Measurements from ENCODE around the gene PRKCE.

PRKCE gene

GRCh38 chr2:45990131-45990530 lies 338.7 kb downstream of the PRKCE start:
- DNase-seq: no peak
- in situ Hi-C loops (cut with HindIII; ENCODE audit: low pct_ligation_motif_present, low pct_unique_long_range_greater_than_20kb, low sequenced_read_pairs): no loop called here

- no peak for DNase-seq
- in situ Hi-C loops (cut with HindIII; ENCODE audit: low pct_ligation_motif_present, low pct_unique_long_range_greater_than_20kb, low sequenced_read_pairs): no loop called here
Observed at GRCh38 chr2:45992021-45992740, 340.7 kb downstream of the PRKCE start.

DNA sequence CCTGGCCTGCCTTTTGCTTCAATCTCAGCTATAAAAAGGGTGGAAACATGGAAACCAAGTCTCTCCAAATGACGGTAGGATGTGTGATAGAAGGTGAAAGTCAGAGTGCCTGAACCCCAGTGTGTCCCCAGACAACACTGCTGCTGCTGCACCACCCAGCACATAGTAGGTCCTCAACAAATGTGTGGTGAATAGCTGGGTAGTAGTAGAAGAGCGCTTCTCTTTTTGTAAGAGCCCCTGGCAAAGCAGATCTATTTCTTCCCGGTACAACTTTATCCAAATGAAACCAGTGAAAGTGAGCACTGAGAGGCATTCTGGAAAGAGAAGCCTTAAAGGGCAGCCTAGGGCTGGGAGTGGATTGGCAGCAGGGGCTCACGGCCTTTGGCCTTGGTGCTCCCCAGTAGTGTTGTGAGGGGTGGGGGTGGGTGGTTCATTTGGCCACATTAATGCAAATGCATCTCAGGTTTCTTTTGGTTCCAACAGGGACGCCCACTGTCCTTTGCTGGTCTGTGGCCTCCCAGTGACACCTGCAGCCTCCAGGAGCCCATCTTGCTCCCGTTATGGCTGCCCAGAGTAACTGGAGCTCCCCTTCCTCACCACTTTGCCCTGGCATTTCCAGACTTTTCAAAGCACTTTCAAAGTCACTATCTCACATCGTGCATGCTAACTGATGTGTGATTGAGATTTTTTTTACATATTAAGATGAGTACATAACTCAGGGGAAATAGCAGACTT lies 341.4 kb downstream of the PRKCE start:
- no peak for DNase-seq
- in situ Hi-C loops (cut with HindIII; ENCODE audit: low pct_ligation_motif_present, low pct_unique_long_range_greater_than_20kb, low sequenced_read_pairs): no loop called here

- DNase-seq: peak; percentile 74
- in situ Hi-C loops (cut with HindIII; ENCODE audit: low pct_ligation_motif_present, low pct_unique_long_range_greater_than_20kb, low sequenced_read_pairs): no loop called here
Observed at GRCh38 chr2:45993476-45993991, 342.1 kb downstream of the PRKCE start.

DNA sequence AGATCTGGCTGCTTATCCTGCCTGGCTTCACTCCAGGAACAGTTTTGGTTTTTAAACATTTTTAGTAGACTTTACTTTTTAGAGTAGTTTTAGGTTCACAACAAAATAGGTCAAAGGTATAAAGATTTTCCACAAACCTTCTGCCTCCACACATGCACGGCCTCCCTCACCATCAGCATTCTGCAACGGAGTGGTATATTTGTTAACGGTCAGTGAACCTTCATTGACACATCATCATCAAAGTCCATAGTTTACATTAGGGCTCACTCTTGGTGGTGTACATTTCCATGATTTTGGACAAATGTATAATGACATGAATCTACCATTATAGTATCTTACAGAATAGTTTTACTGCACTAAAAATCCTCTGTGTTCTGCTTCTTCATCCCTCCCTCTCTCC lies 342.6 kb downstream of the PRKCE start:
- in situ Hi-C loops (cut with HindIII; ENCODE audit: low pct_ligation_motif_present, low pct_unique_long_range_greater_than_20kb, low sequenced_read_pairs): no loop called here
- no peak for DNase-seq

DNA sequence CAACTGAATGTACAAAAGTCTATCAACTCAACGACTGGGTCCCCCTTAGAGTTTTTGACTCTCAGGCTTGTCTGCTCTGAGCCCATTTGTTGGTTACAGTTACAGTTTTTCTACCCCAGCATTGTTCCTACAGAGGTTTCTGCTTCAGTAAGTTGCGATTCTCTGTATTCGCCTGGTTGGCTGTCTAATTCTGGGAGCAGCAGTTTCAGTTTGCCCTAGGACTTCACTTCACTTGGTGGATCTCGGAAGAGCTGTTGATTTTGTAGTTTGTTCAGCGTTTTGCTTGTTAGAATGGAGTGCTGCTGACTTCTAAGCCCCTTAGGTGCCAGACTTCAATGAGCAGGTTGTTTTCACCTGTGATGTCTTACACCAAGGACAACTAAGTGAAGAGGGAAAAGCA lies 349.2 kb downstream of the PRKCE start:
- in situ Hi-C loops (cut with HindIII; ENCODE audit: low pct_ligation_motif_present, low pct_unique_long_range_greater_than_20kb, low sequenced_read_pairs): no loop called here
- DNase-seq: no peak

DNA sequence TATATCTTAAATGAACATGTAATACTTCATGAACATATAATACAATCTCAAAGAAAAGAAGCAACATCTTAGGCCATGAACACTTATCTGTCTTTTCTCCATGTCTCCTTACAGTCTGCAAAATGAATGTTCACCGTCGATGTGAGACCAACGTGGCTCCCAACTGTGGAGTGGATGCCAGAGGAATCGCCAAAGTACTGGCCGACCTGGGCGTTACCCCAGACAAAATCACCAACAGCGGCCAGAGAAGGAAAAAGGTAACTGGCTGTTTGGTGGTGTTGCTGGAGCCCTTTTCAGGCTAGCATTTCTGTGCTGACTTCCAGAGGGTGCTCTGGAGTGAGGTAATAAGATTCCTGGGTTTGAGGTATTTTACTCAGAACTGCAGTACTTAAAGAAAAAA lies 349.8 kb downstream of the PRKCE start:
- in situ Hi-C loops (cut with HindIII; ENCODE audit: low pct_ligation_motif_present, low pct_unique_long_range_greater_than_20kb, low sequenced_read_pairs): no loop called here
- no peak for DNase-seq

GRCh38 chr2:46001741-46002506 lies 350.4 kb downstream of the PRKCE start:
- in situ Hi-C loops (cut with HindIII; ENCODE audit: low pct_ligation_motif_present, low pct_unique_long_range_greater_than_20kb, low sequenced_read_pairs): no loop called here
- no peak for DNase-seq

DNA sequence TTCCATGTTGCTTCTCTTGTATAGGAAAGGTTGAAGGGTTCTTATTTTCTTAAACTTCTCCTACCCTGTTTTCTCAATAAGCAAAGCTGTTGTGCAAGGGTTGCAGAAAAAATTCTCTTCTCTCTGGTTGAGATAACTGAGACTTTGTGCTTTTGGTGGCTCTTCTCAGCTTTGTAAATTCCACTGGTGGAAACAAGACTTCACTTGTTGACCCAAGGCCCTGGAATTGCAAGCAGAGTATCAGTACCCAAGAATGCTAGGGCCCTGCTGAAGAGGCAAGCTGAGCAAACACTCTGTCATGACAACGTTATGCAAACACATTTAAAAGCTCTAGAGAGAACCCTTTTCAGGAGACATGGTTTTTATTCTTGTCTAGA lies 351.0 kb downstream of the PRKCE start:
- in situ Hi-C loops (cut with HindIII; ENCODE audit: low pct_ligation_motif_present, low pct_unique_long_range_greater_than_20kb, low sequenced_read_pairs): no loop called here

GRCh38 chr2:46002947-46003346 lies 351.5 kb downstream of the PRKCE start:
- DNase-seq: no peak
- in situ Hi-C loops (cut with HindIII; ENCODE audit: low pct_ligation_motif_present, low pct_unique_long_range_greater_than_20kb, low sequenced_read_pairs): no loop called here

More for the DNA sequence above, 351.0 kb downstream of the PRKCE start:
- no peak for DNase-seq

GRCh38 chr2:46003903-46004473 lies 352.5 kb downstream of the PRKCE start:
- in situ Hi-C loops (cut with HindIII; ENCODE audit: low pct_ligation_motif_present, low pct_unique_long_range_greater_than_20kb, low sequenced_read_pairs): no loop called here

GRCh38 chr2:46006473-46007025 lies 355.1 kb downstream of the PRKCE start:
- in situ Hi-C loops (cut with HindIII; ENCODE audit: low pct_ligation_motif_present, low pct_unique_long_range_greater_than_20kb, low sequenced_read_pairs): no loop called here
- no peak for DNase-seq

More at GRCh38 chr2:46003903-46004473, 352.5 kb downstream of the PRKCE start:
- DNase-seq: no peak

DNA sequence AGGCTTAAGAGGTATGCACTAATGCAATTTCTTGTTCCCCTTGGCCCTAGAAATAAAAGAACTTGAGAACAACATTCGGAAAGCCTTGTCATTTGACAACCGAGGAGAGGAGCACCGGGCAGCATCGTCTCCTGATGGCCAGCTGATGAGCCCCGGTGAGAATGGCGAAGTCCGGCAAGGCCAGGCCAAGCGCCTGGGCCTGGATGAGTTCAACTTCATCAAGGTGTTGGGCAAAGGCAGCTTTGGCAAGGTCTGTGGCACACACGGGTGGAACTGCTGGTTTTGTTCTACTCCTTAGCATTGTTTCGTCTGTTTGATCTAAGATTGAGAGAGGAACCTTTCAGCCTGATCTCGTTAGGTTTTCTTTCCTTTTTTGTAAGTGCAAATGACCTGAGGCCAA lies 355.9 kb downstream of the PRKCE start:
- in situ Hi-C loops (cut with HindIII; ENCODE audit: low pct_ligation_motif_present, low pct_unique_long_range_greater_than_20kb, low sequenced_read_pairs): no loop called here
- no peak for DNase-seq

DNA sequence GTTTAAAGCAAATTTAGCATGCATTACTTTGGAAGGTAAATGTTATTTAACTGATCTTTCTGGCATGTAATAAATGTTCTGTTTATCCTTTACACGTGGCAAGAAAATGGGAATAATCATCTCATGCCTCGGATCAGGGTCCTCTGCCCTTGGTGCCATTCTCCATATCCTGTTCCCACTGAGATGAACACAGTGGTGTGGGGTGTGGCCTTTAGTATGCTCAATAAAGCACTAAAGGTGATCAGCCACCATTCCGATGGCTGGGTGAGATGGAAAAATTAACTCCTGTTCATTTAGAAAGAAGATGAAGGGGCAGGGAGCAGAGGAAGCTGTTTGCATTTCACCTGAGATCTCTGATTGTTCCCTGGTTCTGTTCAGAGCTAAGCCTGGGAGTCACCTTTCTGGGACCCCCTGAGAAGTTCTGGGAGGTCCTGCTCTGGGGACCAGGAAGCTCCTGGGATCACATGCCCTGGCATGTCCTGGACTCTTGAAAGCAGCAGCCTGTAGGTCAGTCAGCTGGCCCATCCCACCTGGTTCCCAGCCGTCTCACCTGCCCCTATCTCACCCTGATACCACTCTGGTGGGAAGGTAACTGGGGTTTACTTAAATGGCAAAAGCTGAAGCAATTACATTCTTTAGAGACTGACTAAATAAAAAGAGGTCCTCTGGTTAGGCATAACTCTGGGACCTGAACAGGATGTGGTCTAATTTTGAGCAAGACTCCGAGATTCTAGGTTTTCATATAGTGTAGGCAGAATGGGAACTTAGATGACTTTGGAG lies 356.8 kb downstream of the PRKCE start:
- in situ Hi-C loops (cut with HindIII; ENCODE audit: low pct_ligation_motif_present, low pct_unique_long_range_greater_than_20kb, low sequenced_read_pairs): no loop called here
- DNase-seq: no peak

DNA sequence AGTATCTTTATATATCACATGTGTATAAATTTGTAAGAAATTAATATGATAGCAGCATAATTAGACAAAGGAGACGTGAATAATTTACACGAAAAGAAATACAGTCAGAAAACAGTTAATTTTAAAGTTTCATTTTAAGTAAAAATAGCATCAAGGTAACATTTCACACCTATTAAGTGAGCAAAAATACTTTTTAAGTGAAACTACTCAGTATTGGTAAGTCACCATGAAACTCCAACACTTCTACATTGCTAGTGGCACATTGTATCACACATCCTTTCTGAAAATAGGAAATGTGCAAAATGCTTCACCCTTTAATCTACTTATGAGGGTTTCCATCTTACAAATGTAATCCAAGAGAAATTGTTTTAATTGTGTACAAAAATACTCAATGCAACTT lies 357.8 kb downstream of the PRKCE start:
- in situ Hi-C loops (cut with HindIII; ENCODE audit: low pct_ligation_motif_present, low pct_unique_long_range_greater_than_20kb, low sequenced_read_pairs): no loop called here
- no peak for DNase-seq

DNA sequence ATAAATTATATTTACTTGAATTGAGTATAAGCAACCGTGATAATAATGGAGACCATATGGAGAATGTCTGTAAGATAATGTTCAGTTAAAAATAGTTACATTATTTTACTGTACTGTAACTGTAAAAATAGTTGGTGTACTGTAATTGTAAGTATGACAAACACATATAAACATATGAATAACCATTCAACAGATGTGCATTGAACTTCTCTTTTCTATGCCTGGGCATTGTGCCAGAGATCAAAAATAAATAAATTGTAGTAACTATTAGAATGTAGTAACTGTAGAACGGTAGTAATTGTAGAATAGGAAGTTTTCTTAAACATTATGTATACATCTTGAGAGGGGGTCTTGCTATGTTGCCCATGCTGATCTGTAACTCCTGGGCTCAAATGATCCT lies 358.3 kb downstream of the PRKCE start:
- in situ Hi-C loops (cut with HindIII; ENCODE audit: low pct_ligation_motif_present, low pct_unique_long_range_greater_than_20kb, low sequenced_read_pairs): no loop called here

GRCh38 chr2:46010223-46010924 lies 358.9 kb downstream of the PRKCE start:
- in situ Hi-C loops (cut with HindIII; ENCODE audit: low pct_ligation_motif_present, low pct_unique_long_range_greater_than_20kb, low sequenced_read_pairs): no loop called here
- no peak for DNase-seq

More for the DNA sequence above, 358.3 kb downstream of the PRKCE start:
- DNase-seq: no peak
